ENCODE measurements around the gene PATJ.

Gene PATJ

GRCh38 chr1:61993331-61993961 is 251.2 kb downstream of the PATJ start:
- ATAC-seq, result no peak
- no peak for TF ChIP-seq ZFP3 (CRISPR knock-in tag; IDR thresholded peaks at IDR 0.05)
- TF ChIP-seq ZNF565 (CRISPR knock-in tag; conservative IDR thresholded peaks at IDR 0.05; ENCODE audit: low read depth), result no peak
- TF ChIP-seq ESRRG (CRISPR knock-in tag; IDR thresholded peaks at IDR 0.05), result no peak
- no peak for TF ChIP-seq ZFP30 (CRISPR knock-in tag; IDR thresholded peaks at IDR 0.05)
- TF ChIP-seq TSHZ2 (CRISPR knock-in tag; IDR thresholded peaks at IDR 0.05), result no peak
- no peak for TF ChIP-seq PATZ1 (CRISPR knock-in tag; IDR thresholded peaks at IDR 0.05; ENCODE audit: borderline replicate concordance)
- TF ChIP-seq PPARA (CRISPR knock-in tag; IDR thresholded peaks at IDR 0.05; ENCODE audit: borderline replicate concordance), result no peak
- TF ChIP-seq ISL1 (CRISPR knock-in tag; IDR thresholded peaks at IDR 0.05), result no peak
- TF ChIP-seq OSR1 (CRISPR knock-in tag; IDR thresholded peaks at IDR 0.05), result no peak
- no peak for TF ChIP-seq ZNF8 (CRISPR knock-in tag; IDR thresholded peaks at IDR 0.05)
- TF ChIP-seq CREB5 (CRISPR knock-in tag; IDR thresholded peaks at IDR 0.05; ENCODE audit: low read depth), result no peak
- no peak for TF ChIP-seq POU6F1 (CRISPR knock-in tag; IDR thresholded peaks at IDR 0.05; ENCODE audit: borderline replicate concordance, low read depth)
- TF ChIP-seq TOX (CRISPR knock-in tag; IDR thresholded peaks at IDR 0.05; ENCODE audit: borderline replicate concordance), result no peak
- no peak for TF ChIP-seq CSRNP3 (CRISPR knock-in tag; IDR thresholded peaks at IDR 0.05)
- TF ChIP-seq RARB (CRISPR knock-in tag; IDR thresholded peaks at IDR 0.05), result no peak
- TF ChIP-seq ZC3H10 (CRISPR knock-in tag; IDR thresholded peaks at IDR 0.05), result no peak
- no peak for TF ChIP-seq ZNF70 (CRISPR knock-in tag; IDR thresholded peaks at IDR 0.05)
- no peak for TF ChIP-seq CSDC2 (CRISPR knock-in tag; IDR thresholded peaks at IDR 0.05)
- TF ChIP-seq BACH2 (CRISPR knock-in tag; IDR thresholded peaks at IDR 0.05; ENCODE audit: borderline replicate concordance), result no peak
- TF ChIP-seq SNAI2 (CRISPR knock-in tag; IDR thresholded peaks at IDR 0.05), result no peak

- ATAC-seq, result no peak
- TF ChIP-seq TCF4 (CRISPR knock-in tag; IDR thresholded peaks at IDR 0.05; ENCODE audit: borderline replicate concordance), result no peak
- no peak for TF ChIP-seq POU6F1 (CRISPR knock-in tag; IDR thresholded peaks at IDR 0.05; ENCODE audit: borderline replicate concordance, low read depth)
- TF ChIP-seq ZNF8 (CRISPR knock-in tag; IDR thresholded peaks at IDR 0.05), result no peak
- TF ChIP-seq ZNF70 (CRISPR knock-in tag; IDR thresholded peaks at IDR 0.05), result no peak
- no peak for TF ChIP-seq PATZ1 (CRISPR knock-in tag; IDR thresholded peaks at IDR 0.05; ENCODE audit: borderline replicate concordance)
- no peak for TF ChIP-seq ZNF565 (CRISPR knock-in tag; conservative IDR thresholded peaks at IDR 0.05; ENCODE audit: low read depth)
- no peak for TF ChIP-seq OSR1 (CRISPR knock-in tag; IDR thresholded peaks at IDR 0.05)
- no peak for TF ChIP-seq SNAI2 (CRISPR knock-in tag; IDR thresholded peaks at IDR 0.05)
- no peak for TF ChIP-seq GLIS3 (CRISPR knock-in tag; IDR thresholded peaks at IDR 0.05)
- TF ChIP-seq PPARA (CRISPR knock-in tag; IDR thresholded peaks at IDR 0.05; ENCODE audit: borderline replicate concordance), result no peak
- TF ChIP-seq BACH2 (CRISPR knock-in tag; IDR thresholded peaks at IDR 0.05; ENCODE audit: borderline replicate concordance), result no peak
- no peak for TF ChIP-seq ZFP3 (CRISPR knock-in tag; IDR thresholded peaks at IDR 0.05)
- no peak for TF ChIP-seq CSRNP3 (CRISPR knock-in tag; IDR thresholded peaks at IDR 0.05)
- no peak for TF ChIP-seq CREB5 (CRISPR knock-in tag; IDR thresholded peaks at IDR 0.05; ENCODE audit: low read depth)
- TF ChIP-seq RARB (CRISPR knock-in tag; IDR thresholded peaks at IDR 0.05), result no peak
- TF ChIP-seq ZC3H10 (CRISPR knock-in tag; IDR thresholded peaks at IDR 0.05), result no peak
These were observed 253.4 kb downstream of the PATJ start for GRCh38 chr1:61995641-61996040.
